ENCODE results near the gene PRLH.

Gene PRLH

GRCh38 chr2:237573721-237574415, 7.5 kb downstream of the PRLH start:
- TF ChIP-seq, protein P1, sequence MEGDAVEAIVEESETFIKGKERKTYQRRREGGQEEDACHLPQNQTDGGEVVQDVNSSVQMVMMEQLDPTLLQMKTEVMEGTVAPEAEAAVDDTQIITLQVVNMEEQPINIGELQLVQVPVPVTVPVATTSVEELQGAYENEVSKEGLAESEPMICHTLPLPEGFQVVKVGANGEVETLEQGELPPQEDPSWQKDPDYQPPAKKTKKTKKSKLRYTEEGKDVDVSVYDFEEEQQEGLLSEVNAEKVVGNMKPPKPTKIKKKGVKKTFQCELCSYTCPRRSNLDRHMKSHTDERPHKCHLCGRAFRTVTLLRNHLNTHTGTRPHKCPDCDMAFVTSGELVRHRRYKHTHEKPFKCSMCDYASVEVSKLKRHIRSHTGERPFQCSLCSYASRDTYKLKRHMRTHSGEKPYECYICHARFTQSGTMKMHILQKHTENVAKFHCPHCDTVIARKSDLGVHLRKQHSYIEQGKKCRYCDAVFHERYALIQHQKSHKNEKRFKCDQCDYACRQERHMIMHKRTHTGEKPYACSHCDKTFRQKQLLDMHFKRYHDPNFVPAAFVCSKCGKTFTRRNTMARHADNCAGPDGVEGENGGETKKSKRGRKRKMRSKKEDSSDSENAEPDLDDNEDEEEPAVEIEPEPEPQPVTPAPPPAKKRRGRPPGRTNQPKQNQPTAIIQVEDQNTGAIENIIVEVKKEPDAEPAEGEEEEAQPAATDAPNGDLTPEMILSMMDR (IDR thresholded peaks at IDR 0.05; ENCODE audit: extremely low read depth, insufficient read depth, missing control alignments), result no peak
- in situ Hi-C loops (cut with MboI; ENCODE audit: low pct_unique_long_range_greater_than_20kb, low sequenced_read_pairs, unreplicated experiment), result loop anchor here (10.0 kb wide), 1 partner anchor 69 kb away; no protein-coding TSS in a partner anchor

DNA sequence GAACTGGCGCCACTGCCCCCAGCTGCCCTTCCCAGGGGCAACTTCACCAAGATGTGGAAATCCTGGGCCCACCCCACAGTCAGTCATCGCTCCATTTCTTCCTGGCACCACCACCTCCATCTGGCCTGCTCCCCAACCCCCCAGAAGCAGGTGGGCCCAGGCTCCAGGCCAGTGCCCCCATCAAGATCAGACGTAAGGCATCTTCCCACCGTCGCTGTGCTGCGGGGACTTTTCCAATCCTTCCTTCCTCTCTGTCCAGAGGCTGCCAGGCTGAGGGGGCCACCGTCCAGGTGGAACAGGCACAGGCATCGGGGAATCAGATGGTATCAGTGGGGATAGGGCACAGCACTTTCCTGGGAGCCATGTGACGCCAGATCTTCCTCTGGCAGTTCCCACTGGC, 8.1 kb downstream of the PRLH start:
- in situ Hi-C loops (cut with MboI; ENCODE audit: low pct_unique_long_range_greater_than_20kb, low sequenced_read_pairs, unreplicated experiment), result loop anchor here (10.0 kb wide), 1 partner anchor 70 kb away; no protein-coding TSS in a partner anchor
- no peak for DNase-seq (ENCODE audit: low spot score)
- TF ChIP-seq, protein P1 (IDR thresholded peaks at IDR 0.05; ENCODE audit: extremely low read depth, insufficient read depth, missing control alignments), result no peak

More at GRCh38 chr2:237573721-237574415, 7.5 kb downstream of the PRLH start:
- no peak for DNase-seq (ENCODE audit: low spot score)

DNA sequence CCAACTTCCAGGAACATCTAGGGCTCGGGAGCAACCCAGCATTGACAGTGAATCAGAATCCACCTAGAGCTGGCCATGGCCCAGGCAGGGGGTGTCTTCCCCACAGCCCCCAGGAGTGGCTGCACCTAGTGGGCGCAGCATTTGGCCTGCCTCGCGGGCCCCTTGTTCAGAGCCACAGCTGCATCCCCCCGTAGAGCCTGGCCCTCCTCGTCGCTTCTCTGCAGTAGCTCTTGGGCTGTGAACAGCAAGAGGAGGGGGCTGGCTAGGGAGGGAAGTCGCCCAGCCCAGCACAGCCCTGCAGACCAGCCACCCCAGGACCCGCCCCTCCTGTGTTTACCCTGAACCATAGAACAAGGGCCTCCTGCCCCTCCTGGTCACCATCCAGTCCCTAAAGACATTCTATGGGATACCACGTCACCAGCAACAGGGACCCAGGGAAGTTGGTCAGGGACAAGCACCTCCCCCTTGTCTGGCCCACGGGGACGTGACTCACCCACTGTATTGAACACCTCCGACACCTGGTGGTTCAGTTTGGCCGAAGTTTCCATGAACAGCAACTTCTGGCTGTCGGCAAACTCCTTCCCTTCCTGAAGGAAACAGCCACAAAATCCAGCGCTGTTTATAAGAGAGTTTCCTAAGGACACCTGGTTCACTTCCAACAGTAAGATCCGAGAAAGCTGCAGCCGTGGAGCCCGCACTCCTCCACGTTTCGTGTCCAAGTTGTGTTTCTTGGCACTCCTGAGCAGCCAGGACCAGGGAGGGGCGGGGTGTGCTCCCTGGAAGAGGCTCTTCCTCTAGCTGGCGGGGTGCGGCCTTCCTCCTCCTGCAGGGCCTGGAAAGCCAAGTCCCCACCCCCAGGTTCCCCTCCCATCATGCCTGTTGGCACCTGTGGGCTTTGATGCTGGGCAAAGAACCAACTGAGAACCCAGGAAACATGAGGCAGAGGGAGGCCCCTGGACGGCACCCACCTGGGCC, 8.8 kb downstream of the PRLH start:
- in situ Hi-C loops (cut with MboI; ENCODE audit: low pct_unique_long_range_greater_than_20kb, low sequenced_read_pairs, unreplicated experiment), result loop anchor here (10.0 kb wide), 1 partner anchor 70 kb away; no protein-coding TSS in a partner anchor
- no peak for DNase-seq (ENCODE audit: low spot score)
- TF ChIP-seq, protein P1 (IDR thresholded peaks at IDR 0.05; ENCODE audit: extremely low read depth, insufficient read depth, missing control alignments), result no peak

- TF ChIP-seq, protein P1 (IDR thresholded peaks at IDR 0.05; ENCODE audit: extremely low read depth, insufficient read depth, missing control alignments), result no peak
- no peak for DNase-seq (ENCODE audit: low spot score)
- in situ Hi-C loops (cut with MboI; ENCODE audit: low pct_unique_long_range_greater_than_20kb, low sequenced_read_pairs, unreplicated experiment), result loop anchor here (10.0 kb wide), 1 partner anchor 71 kb away; no protein-coding TSS in a partner anchor
These were observed 9.8 kb downstream of the PRLH start for GRCh38 chr2:237575869-237576862.

GRCh38 chr2:237576974-237577373, 10.6 kb downstream of the PRLH start:
- DNase-seq (ENCODE audit: low spot score), result no peak
- TF ChIP-seq, protein P1 (IDR thresholded peaks at IDR 0.05; ENCODE audit: extremely low read depth, insufficient read depth, missing control alignments), result no peak
- in situ Hi-C loops (cut with MboI; ENCODE audit: low pct_unique_long_range_greater_than_20kb, low sequenced_read_pairs, unreplicated experiment), result loop anchor here (10.0 kb wide), 1 partner anchor 72 kb away; no protein-coding TSS in a partner anchor

All from GM13977 (cell line).